Lower lobe of right lung (tissue), 2 donors: Measurements from ENCODE around the gene IL1RN. TPM values are rescaled to one million over a fixed set of nuclear protein-coding genes. Genes with fewer than 3 reads are reported as not detected.

Experiments used
- ATAC-seq, 2 donors: fragments of 200-7000 bp; cut with Tn5 transposase; one replicate each; pipeline ENCODE4 v1.9.1; 2020 to 2022; ENCODE audit warnings: mild to moderate bottlenecking in 2 of 2, moderate library complexity in 2 of 2
- DNase-seq: peaks from one replicate; pipeline ENCODE4 v3.0.0-alpha.2; 2020
- H3K27ac ChIP-seq: fragments of 200-600 bp; one replicate; pipeline ENCODE4 v1.8.0; 2022
- H3K27me3 ChIP-seq: fragments of 200-600 bp; one replicate; pipeline ENCODE4 v1.8.0; 2022; ENCODE audit warnings: low read depth
- H3K36me3 ChIP-seq: fragments of 200-600 bp; one replicate; pipeline ENCODE4 v1.8.0; 2022; ENCODE audit warnings: mild to moderate bottlenecking
- H3K4me1 ChIP-seq: fragments of 200-600 bp; one replicate; pipeline ENCODE4 v1.8.0; 2022
- H3K4me3 ChIP-seq: fragments of 200-600 bp; one replicate; pipeline ENCODE4 v1.8.0; 2022; ENCODE audit warnings: mild to moderate bottlenecking
- H3K9me3 ChIP-seq: fragments of 200-600 bp; one replicate; pipeline ENCODE4 v1.8.0; 2022
- intact Hi-C: fragments of 100-400 bp; cut with DNase I; formaldehyde crosslinking; loops from one replicate; pipeline ENCODE4 v1.11.0; 2022
- total RNA-seq: library from RNA; stranded (reverse); fragmentation: NEBNext Ultra II Directional; extraction: Animal tissue kit (Norgen Biotek cat#: 25700); gene quantifications from one replicate; pipeline ENCODE4 v1.2.1, GENCODE V29; 2021
- TF ChIP-seq, protein P1 (sequence below): fragments of 200-600 bp; IDR thresholded peaks from one replicate; pipeline ENCODE4 v1.8.0; 2022; ENCODE audit warnings: antibody characterized with exemption, mild to moderate bottlenecking
- donor health status: DM: no; HTN: yes; CAD: no; lungs with severe emphysema.

The IL1RN gene
- total RNA-seq, 1 donor from 2014 or later: 20.1 TPM

DNA sequence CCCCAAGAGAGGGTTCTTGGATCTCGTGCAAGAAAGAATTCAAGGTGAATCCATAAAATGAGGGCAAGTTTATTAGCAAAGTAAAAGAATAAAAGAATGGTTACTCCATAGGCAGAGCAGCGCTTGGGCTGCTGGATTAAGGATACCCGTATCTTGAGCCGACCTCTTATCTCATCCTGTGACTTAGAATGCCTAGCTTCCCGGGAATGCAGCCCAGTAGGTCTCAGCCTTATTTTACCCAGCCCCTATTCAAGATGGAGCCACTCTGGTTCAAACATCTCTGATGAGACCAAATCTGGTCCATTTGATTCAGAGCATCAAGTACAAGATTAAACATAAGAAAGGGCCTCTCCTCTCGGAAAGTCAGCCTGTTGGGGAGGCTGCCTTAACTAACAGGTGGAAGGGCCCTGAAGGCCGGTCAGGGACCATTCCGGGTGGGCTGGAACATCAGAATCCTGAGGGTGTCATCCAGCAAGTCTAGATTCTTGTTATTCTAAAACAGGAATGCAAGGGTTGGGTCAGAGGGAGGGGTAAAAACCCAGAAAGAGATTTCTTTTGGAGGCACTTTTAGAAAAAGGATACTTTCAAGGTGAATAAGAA, 52.1 kb downstream of the IL1RN start:
- ATAC-seq (no peak), DNase-seq (no peak)
- intact Hi-C loops: no loop called here
- H3K4me1 ChIP-seq: peaks cover 41% of the 10 kb centered on the region
- H3K9me3 ChIP-seq: no peaks in the 10 kb centered on the region
- no peak overlapping the region for H3K27ac ChIP-seq
- peaks cover 13% of the 10 kb centered on the region for H3K36me3 ChIP-seq
- no peak overlapping the region for H3K4me3 ChIP-seq
- no peaks in the 10 kb centered on the region for H3K27me3 ChIP-seq
- TF ChIP-seq, protein P1, sequence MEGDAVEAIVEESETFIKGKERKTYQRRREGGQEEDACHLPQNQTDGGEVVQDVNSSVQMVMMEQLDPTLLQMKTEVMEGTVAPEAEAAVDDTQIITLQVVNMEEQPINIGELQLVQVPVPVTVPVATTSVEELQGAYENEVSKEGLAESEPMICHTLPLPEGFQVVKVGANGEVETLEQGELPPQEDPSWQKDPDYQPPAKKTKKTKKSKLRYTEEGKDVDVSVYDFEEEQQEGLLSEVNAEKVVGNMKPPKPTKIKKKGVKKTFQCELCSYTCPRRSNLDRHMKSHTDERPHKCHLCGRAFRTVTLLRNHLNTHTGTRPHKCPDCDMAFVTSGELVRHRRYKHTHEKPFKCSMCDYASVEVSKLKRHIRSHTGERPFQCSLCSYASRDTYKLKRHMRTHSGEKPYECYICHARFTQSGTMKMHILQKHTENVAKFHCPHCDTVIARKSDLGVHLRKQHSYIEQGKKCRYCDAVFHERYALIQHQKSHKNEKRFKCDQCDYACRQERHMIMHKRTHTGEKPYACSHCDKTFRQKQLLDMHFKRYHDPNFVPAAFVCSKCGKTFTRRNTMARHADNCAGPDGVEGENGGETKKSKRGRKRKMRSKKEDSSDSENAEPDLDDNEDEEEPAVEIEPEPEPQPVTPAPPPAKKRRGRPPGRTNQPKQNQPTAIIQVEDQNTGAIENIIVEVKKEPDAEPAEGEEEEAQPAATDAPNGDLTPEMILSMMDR: no peak

DNA sequence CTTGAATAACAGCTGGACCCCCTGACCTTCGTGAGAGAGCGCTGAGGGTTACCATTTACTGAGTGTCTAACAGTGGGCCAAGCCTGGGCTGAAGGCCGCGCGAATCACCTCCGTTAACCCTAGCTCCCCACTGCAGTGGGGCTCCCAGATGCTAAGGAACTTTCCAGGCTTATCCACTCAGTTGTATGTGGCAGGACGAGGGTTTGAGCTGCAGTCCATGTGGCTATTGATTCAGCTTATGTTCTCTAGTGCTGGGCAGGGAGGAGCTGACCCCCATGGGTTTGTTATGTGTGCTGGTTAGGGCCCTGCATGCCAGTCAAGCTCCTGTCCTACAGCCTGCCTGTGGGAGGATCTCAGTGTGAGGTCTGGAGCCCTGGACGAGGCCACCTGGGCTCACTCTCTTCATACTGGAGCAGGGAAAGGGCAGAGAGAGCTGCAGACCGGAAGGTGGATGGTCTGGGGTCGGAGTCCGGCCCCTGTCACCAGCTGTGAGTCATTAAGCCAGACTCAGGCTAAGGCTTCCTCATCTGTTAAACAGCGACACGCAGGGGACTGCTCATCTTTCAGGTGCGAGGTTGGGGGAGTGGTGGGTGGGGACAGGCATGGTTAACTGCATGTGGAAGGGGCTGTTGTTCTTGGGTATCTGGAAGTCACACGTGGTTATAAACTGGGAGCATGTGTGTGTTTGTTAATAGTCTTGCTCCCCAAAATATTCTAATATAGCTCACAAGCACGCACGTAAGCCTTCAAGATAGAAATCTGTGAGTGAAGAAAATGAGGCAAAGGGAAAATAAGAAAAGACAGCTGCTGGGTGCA, 52.9 kb downstream of the IL1RN start:
- intact Hi-C loops: no loop called here

DNA sequence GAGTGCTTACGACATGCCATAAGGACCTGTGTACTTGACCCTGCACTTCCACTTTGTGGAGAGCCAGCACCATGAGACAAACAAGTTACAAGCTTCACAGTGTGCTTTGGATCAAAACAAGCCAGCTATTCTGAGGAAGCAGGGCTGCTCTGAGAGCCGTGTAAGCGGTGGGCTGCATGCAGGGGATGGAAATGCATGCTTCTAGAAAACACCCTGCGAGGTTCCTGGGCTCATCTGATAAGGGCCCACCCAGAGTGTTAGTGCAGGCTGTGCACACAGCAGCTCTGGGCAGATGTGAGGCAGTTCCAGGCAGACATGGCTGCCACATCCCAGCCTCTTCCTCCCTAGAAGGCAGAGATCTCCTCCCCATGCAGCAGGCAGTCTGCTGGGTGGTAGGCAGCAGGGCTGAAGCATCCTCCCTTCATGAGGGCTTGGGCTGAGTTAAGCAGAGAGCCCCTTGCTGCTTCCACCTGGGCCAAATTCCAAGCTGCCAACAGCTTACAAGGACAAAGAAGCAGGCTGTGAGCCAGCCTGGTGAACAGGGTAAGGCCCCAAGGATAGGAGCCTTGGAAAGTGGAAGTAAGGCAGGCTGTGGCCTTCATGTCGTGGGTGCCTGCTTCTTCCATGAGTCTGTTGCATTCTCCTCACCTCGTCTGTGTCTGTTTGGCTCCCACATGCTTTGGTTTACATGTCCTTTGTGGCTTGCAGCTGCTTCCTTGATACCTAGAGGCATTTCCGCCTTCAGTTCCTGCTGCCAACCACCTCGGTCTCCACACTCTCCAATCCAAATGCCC, 54.1 kb downstream of the IL1RN start:
- peak; percentile 79 to 81 for ATAC-seq
- Histone ChIP-seq H3K36me3 (peaks cover 21% of the 10 kb centered on the region), H3K4me3 (no peak overlapping the region), H3K27ac (peak overlapping the region; percentile 58), H3K27me3 (no peaks in the 10 kb centered on the region), H3K4me1 (peaks cover 43% of the 10 kb centered on the region), H3K9me3 (no peaks in the 10 kb centered on the region)
- intact Hi-C loops: no loop called here
- no peak for DNase-seq
- TF ChIP-seq, protein P1: no peak

More for the DNA sequence above, 52.9 kb downstream of the IL1RN start:
- ATAC-seq (no peak), DNase-seq (no peak)
- Histone ChIP-seq H3K27ac (no peak overlapping the region), H3K9me3 (no peaks in the 10 kb centered on the region), H3K36me3 (peaks cover 13% of the 10 kb centered on the region), H3K4me1 (peaks cover 44% of the 10 kb centered on the region), H3K4me3 (no peak overlapping the region), H3K27me3 (no peaks in the 10 kb centered on the region)
- TF ChIP-seq, protein P1: no peak

DNA sequence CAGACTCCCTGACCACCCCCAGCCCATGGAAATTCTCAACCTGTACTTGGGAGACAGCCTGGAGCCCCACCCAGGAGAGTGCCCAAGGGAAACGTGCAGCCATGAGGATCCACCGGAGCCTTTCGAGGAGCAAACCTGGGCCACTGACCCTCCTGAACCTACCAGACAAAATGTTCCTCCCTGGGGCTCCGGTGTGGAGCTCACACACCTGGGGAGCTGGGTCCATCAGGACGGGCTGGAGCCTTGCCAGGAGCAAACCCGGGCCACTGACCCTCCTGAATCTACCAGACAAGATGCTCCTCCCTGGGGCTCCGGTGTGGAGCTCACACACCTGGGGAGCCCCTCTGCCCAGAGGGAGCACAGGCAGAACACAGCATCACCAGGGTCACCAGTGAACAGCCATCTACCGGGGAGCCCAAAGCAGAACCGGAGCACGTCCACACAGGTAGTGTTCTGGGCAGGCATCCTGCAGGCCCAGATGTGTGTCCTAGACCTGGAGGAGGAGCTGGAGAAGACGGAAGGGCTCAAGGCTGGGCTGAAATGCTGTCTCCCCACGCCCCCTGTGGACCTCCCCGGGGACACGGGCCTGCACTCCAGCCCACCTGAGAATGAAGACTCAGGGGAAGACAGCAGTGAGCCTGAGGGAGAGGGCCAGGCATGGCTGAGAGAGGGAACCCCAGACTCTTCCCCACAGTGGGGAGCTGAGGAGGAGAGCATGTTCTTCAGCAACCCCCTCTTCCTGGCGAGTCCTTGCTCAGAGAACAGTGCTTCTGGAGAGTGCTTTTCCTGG, 55.3 kb downstream of the IL1RN start:
- no peak for ATAC-seq
- DNase-seq: no peak
- Histone ChIP-seq H3K36me3 (peaks cover 22% of the 10 kb centered on the region), H3K27me3 (no peaks in the 10 kb centered on the region), H3K9me3 (no peaks in the 10 kb centered on the region), H3K27ac (no peak overlapping the region), H3K4me3 (no peak overlapping the region), H3K4me1 (peaks cover 38% of the 10 kb centered on the region)
- TF ChIP-seq, protein P1: no peak
- intact Hi-C loops: no loop called here

DNA sequence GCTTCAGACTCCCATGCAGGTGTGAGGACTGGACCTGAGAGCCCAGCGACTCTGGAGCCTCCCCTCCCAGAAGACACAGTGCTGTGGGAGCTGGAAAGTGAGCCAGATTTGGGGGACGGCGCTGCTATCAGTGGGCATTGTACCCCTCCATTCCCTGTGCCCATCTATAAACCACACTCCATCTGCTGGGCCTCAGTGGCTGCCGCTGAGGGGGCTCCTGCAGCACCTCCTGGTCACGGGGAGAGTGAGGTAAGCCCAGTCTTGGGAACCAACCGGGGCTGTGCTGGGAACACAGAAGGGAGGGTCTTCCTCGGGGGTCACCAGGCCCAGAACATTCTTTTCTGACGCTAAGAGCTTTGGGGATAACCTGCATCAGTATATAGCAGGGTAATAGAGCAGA, 55.9 kb downstream of the IL1RN start:
- Histone ChIP-seq H3K9me3 (no peaks in the 10 kb centered on the region), H3K27ac (no peak overlapping the region), H3K36me3 (peaks cover 22% of the 10 kb centered on the region), H3K27me3 (no peaks in the 10 kb centered on the region), H3K4me3 (no peak overlapping the region), H3K4me1 (peaks cover 38% of the 10 kb centered on the region)
- TF ChIP-seq, protein P1: no peak
- DNase-seq: no peak
- intact Hi-C loops: no loop called here
- no peak for ATAC-seq
